HEK293 (cell line): Measurements from ENCODE around the gene ARHGAP22.

Experiments used
- CTCF ChIA-PET: fragments of 350-600 bp; formaldehyde crosslinking; extraction: SDS; loops from one replicate; lab custom pipeline; 2021; ENCODE audit warnings: antibody characterized with exemption; lab: Yijun Ruan, JAX
- POLR2A ChIA-PET: fragments of 300-600 bp; formaldehyde crosslinking; extraction: SDS; loops from one replicate; lab custom pipeline; 2020; ENCODE audit warnings: antibody characterized with exemption, inconsistent platforms; lab: Yijun Ruan, JAX
- H3K27ac ChIP-seq: fragments of 200-500 bp; sonication (Bioruptor generic); 2 replicates; pipeline ENCODE4 v1.5.1; 2014; ENCODE audit warnings: low read depth, low read length, control low read depth, inconsistent platforms; ENCODE audit errors: extremely low read depth
- H3K36me3 ChIP-seq, 2 experiments: fragments of 200-500 bp in 1 of 2; sonication (Bioruptor generic) in 1 of 2; 1 replicate in 1 of 2; 2 replicates in 1 of 2; pipeline ENCODE4 v1.5.1; 2014 to 2017; ENCODE audit warnings: inconsistent platforms in 2 of 2, low read length in 2 of 2; ENCODE audit not compliant: control insufficient read depth in 2 of 2, insufficient read depth in 1 of 2
- H3K4me1 ChIP-seq: fragments of 200-500 bp; sonication (Bioruptor generic); 2 replicates; pipeline ENCODE4 v1.5.1; 2014; ENCODE audit warnings: mild to moderate bottlenecking, low read length, inconsistent platforms; ENCODE audit not compliant: control insufficient read depth, insufficient read depth
- H3K4me3 ChIP-seq: 2 replicates; pipeline ENCODE4 v1.5.1; 2011; ENCODE audit warnings: low read depth, mild to moderate bottlenecking, control low read depth, low read length, moderate library complexity
- H3K9me3 ChIP-seq: fragments of 200-500 bp; sonication (Bioruptor generic); 2 replicates; pipeline ENCODE4 v1.5.1; 2014; ENCODE audit warnings: low read depth, low read length, inconsistent platforms; ENCODE audit not compliant: control insufficient read depth, insufficient read depth
- HOXA7 ChIP-seq: sonication (generic); formaldehyde crosslinking; IDR thresholded peaks from 2 replicates; pipeline ENCODE4 v1.8.1; 2022; ENCODE audit warnings: missing genetic modification reagents, borderline replicate concordance
- KLF10 ChIP-seq: fragments of 450-650 bp; IDR thresholded peaks from 2 replicates; pipeline ENCODE4 v1.5.1; 2018; ENCODE audit warnings: missing biosample characterization, mild to moderate bottlenecking, missing genetic modification characterization
- KLF17 ChIP-seq: fragments of 450-650 bp; formaldehyde crosslinking; IDR thresholded peaks from 2 replicates; pipeline ENCODE4 v1.5.1; 2016; ENCODE audit warnings: missing biosample characterization, missing genetic modification characterization
- OSR2 ChIP-seq: fragments of 450-650 bp; formaldehyde crosslinking; IDR thresholded peaks from 2 replicates; pipeline ENCODE4 v1.5.1; 2016; ENCODE audit warnings: missing biosample characterization, missing genetic modification characterization
- PRDM2 ChIP-seq: fragments of 450-650 bp; formaldehyde crosslinking; IDR thresholded peaks from 2 replicates; pipeline ENCODE4 v1.5.1; 2016; ENCODE audit warnings: missing biosample characterization, missing genetic modification characterization, borderline replicate concordance
- RBAK ChIP-seq: fragments of 450-650 bp; formaldehyde crosslinking; IDR thresholded peaks from 2 replicates; pipeline ENCODE4 v1.5.1; 2016; ENCODE audit warnings: missing biosample characterization, missing genetic modification characterization
- SCRT2 ChIP-seq: fragments of 450-650 bp; formaldehyde crosslinking; IDR thresholded peaks from 2 replicates; pipeline ENCODE4 v1.5.1; 2016; ENCODE audit warnings: missing biosample characterization, missing genetic modification characterization
- TRIM28 ChIP-seq: IDR thresholded peaks from 2 replicates; pipeline ENCODE4 v1.6.1; 2011; ENCODE audit warnings: low read length, control low read depth, borderline replicate concordance
- YY2 ChIP-seq: fragments of 450-650 bp; formaldehyde crosslinking; IDR thresholded peaks from 2 replicates; pipeline ENCODE4 v1.5.1; 2016; ENCODE audit warnings: missing biosample characterization, missing genetic modification characterization
- ZBTB21 ChIP-seq: fragments of 450-650 bp; formaldehyde crosslinking; IDR thresholded peaks from 2 replicates; pipeline ENCODE4 v1.5.1; 2017; ENCODE audit warnings: missing biosample characterization, missing genetic modification characterization
- ZNF23 ChIP-seq: fragments of 450-650 bp; formaldehyde crosslinking; IDR thresholded peaks from 2 replicates; pipeline ENCODE4 v1.5.1; 2016; ENCODE audit warnings: missing biosample characterization, missing genetic modification characterization, borderline replicate concordance
- ZNF433 ChIP-seq: fragments of 450-650 bp; formaldehyde crosslinking; IDR thresholded peaks from 2 replicates; pipeline ENCODE4 v1.5.1; 2016; ENCODE audit warnings: missing biosample characterization, missing genetic modification characterization, low read depth
- ZNF488 ChIP-seq: fragments of 450-650 bp; formaldehyde crosslinking; IDR thresholded peaks from 2 replicates; pipeline ENCODE4 v1.5.1; 2016; ENCODE audit warnings: missing biosample characterization, missing genetic modification characterization
- ZNF558 ChIP-seq: fragments of 450-650 bp; formaldehyde crosslinking; IDR thresholded peaks from 2 replicates; pipeline ENCODE4 v1.5.1; 2016; ENCODE audit warnings: missing biosample characterization, missing genetic modification characterization
- ZNF704 ChIP-seq: fragments of 450-650 bp; formaldehyde crosslinking; IDR thresholded peaks from 2 replicates; pipeline ENCODE4 v1.5.1; 2016; ENCODE audit warnings: missing biosample characterization, missing genetic modification characterization
- ZSCAN16 ChIP-seq: fragments of 450-650 bp; formaldehyde crosslinking; IDR thresholded peaks from 2 replicates; pipeline ENCODE4 v1.5.1; 2016; ENCODE audit warnings: missing biosample characterization, missing genetic modification characterization
- ZSCAN23 ChIP-seq: fragments of 450-650 bp; formaldehyde crosslinking; IDR thresholded peaks from 2 replicates; pipeline ENCODE4 v1.5.1; 2016; ENCODE audit warnings: missing biosample characterization, missing genetic modification characterization
- TF ChIP-seq, protein P1 (sequence below): fragments of 450-650 bp; IDR thresholded peaks from 2 replicates; pipeline ENCODE4 v1.5.1; 2018; ENCODE audit warnings: missing biosample characterization, mild to moderate bottlenecking, missing genetic modification characterization

ARHGAP22 gene

DNA sequence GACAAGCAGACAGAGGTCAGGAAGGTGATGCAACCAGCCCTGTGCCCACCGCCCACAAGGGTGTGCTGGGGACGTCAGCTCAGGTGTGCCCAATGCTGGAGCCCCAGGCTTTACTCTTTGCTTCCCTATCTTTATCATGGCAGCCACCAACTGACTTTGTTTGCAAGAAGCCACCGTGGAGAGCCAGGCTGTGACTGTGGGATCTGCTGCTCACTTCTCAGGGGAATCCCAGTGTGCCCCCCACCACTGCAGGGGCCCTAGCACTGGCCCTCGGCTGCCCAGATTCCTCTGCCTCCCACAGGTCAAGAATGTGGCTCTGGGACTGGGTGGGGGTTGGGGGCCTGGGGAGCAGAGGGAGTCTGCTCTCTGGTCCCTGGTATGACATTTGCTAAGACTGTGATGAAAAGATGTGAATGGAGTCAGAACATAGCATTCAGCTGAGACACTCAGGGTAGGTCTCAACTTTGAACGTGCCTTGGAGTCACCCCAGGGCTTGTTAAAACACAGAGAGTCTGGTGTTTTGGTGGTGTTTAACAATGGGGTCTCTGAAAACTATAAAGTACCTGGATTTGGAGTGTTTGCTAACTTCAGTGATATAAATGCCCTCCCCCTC, 47.3 kb downstream of the ARHGAP22 start:
- H3K36me3 ChIP-seq: no peaks in the 10 kb centered on the region
- no peak overlapping the region for H3K27ac ChIP-seq
- CTCF ChIA-PET: interaction anchor here (0.7 to 2.7 kb wide), 3 partner anchors 65 to 194 kb away, joined by 4 to 16 read pairs (median 4); no protein-coding TSS in a partner anchor
- POLR2A ChIA-PET: interaction anchor here (0.5 kb wide), 1 partner anchor 14 kb away, joined by 6 read pairs; no protein-coding TSS in a partner anchor
- H3K9me3 ChIP-seq: no peaks in the 10 kb centered on the region
- TF ChIP-seq ZNF23 (tag by site-specific recombination): no peak
- no peaks in the 10 kb centered on the region for H3K4me1 ChIP-seq
- no peak overlapping the region for H3K4me3 ChIP-seq

DNA sequence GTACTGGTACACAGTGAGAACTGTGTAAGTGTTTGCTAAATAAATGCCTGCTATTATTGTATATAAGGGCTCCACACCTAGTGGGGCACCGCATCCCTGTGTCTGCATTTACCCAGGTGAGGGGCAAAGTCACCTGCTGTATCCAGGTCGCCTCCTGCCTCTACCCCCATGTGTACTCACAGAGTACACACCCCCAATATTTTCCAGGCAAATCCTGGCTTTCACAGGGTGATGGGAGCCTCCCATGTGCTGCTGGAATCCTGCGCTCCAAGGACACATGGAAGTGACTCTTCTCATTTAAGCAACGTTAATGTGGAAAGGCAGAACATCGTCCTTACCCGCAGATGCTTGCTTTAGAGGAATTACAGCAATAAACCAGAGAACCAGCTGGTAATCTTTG, 48.2 kb downstream of the ARHGAP22 start:
- no peaks in the 10 kb centered on the region for H3K4me1 ChIP-seq
- no peaks in the 10 kb centered on the region for H3K36me3 ChIP-seq
- no peak overlapping the region for H3K27ac ChIP-seq
- POLR2A ChIA-PET: no interaction called here
- no peaks in the 10 kb centered on the region for H3K9me3 ChIP-seq
- CTCF ChIA-PET: interaction anchor here (0.7 to 2.7 kb wide), 3 partner anchors 100 to 193 kb away, joined by 3 to 16 read pairs (median 4); no protein-coding TSS in a partner anchor
- TF ChIP-seq KLF17 (tag by site-specific recombination): no peak
- no peak for TF ChIP-seq ZNF488
- TF ChIP-seq ZBTB21: no peak
- no peak for TF ChIP-seq SCRT2 (tag by site-specific recombination)
- no peak for TF ChIP-seq ZNF558 (tag by site-specific recombination)
- TF ChIP-seq OSR2: no peak
- no peak for TF ChIP-seq HOXA7 (CRISPR knock-in tag)
- no peak overlapping the region for H3K4me3 ChIP-seq

DNA sequence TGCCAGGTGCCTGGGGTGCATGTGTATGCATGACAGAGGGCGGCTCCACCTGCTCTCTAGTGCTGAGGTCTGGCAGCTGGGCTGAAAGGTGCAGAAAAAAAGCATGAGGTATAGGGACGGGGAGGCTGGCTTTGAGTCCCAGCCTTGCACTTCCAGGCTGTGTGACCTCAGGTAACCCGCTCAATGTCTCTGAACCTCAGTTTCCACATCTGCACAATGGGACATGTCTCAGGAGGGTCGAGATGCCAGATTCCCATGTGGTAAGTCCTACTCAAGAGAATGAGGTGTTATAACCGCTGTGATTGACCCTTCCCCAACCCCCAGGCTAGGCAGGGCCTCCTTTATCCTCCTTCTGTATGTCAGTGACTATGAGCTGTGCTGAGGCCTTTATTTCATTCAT, 48.8 kb downstream of the ARHGAP22 start:
- Histone ChIP-seq H3K9me3 (no peaks in the 10 kb centered on the region), H3K4me1 (no peaks in the 10 kb centered on the region), H3K4me3 (no peak overlapping the region), H3K27ac (no peak overlapping the region), H3K36me3 (no peaks in the 10 kb centered on the region)
- ChIA-PET POLR2A (no interaction called here), CTCF (interaction anchor here (1.5 to 2.7 kb wide), 2 partner anchors 20 to 100 kb away, joined by 5 to 16 read pairs; no protein-coding TSS in a partner anchor)
- TF ChIP-seq ZSCAN23 (no peak), ZNF433 (no peak), ZSCAN16 (no peak), PRDM2 (no peak), ZNF704 (tag by site-specific recombination) (no peak), KLF10 (tag by site-specific recombination) (no peak), TRIM28 (no peak), YY2 (tag by site-specific recombination) (no peak), RBAK (tag by site-specific recombination) (no peak)
- TF ChIP-seq, protein P1, sequence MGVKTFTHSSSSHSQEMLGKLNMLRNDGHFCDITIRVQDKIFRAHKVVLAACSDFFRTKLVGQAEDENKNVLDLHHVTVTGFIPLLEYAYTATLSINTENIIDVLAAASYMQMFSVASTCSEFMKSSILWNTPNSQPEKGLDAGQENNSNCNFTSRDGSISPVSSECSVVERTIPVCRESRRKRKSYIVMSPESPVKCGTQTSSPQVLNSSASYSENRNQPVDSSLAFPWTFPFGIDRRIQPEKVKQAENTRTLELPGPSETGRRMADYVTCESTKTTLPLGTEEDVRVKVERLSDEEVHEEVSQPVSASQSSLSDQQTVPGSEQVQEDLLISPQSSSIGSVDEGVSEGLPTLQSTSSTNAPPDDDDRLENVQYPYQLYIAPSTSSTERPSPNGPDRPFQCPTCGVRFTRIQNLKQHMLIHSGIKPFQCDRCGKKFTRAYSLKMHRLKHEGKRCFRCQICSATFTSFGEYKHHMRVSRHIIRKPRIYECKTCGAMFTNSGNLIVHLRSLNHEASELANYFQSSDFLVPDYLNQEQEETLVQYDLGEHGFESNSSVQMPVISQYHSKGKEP: no peak
